ENCODE data around the gene DAD1. TPM values are rescaled to one million over a fixed set of nuclear protein-coding genes. Genes with fewer than 3 reads are reported as not detected.

DAD1 gene
- total and polyA plus RNA-seq, 2 experiments from 2014 or later, result 369 to 653 TPM

DNA sequence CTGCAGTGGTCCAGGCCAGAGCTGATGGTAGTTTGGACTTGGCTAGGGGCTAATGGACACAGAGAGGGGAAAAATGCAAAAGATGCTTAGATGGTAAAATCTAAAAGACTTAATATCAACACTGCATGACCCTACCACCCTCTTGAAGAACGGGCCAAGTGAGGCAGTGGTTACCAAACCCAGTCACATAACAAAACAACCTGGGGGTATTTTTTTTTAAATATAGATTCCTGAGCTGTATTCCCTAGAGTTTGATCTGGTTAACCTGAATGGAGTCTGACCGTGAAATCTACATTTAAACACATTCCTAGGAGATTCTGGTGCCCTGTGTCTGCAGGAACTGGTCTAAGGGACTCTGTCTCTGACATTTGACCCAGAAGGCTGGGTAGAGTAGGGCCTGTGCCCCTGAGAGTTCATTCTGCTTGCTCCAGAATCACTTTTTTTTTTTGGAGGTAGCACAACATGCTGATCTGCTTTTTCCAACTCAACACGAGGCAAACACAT, 24.8 kb upstream of the DAD1 start:
- no peaks in the 10 kb centered on the region for H3K79me2 ChIP-seq (ENCODE audit: insufficient read depth)
- no peaks in the 10 kb centered on the region for H3K9me3 ChIP-seq (ENCODE audit: low read depth)
- H3K9me2 ChIP-seq (ENCODE audit: insufficient read depth), result no peaks in the 10 kb centered on the region
- H3K27ac ChIP-seq, result peak overlapping the region; percentile 89
- peaks cover 10% of the 10 kb centered on the region; the same call in 1 of the 2 replicates for H3K36me3 ChIP-seq (ENCODE audit: low read depth)
- H3K9ac ChIP-seq, result peak overlapping the region; percentile 62
- in situ Hi-C loops (cut with MboI), result no loop called here
- H3F3A ChIP-seq (ENCODE audit: insufficient read depth), result peaks cover 28% of the 10 kb centered on the region
- no peaks in the 10 kb centered on the region for H4K20me1 ChIP-seq (ENCODE audit: insufficient read depth)
- H3K27me3 ChIP-seq (replicated peaks; ENCODE audit: insufficient read depth), result no peaks in the 10 kb centered on the region
- DNase-seq, result no peak
- 32 to 38% methylated on average over 3 of the region's 3 CpGs for WGBS, 2 experiments (ENCODE audit: low coverage in 1 of 2, low lambda C conversion rate in 2 of 2, missing lambda C conversion rate in 2 of 2)
- H3K4me1 ChIP-seq (ENCODE audit: insufficient read depth), result peaks cover 22% of the 10 kb centered on the region
- H2AFZ ChIP-seq, result no peak overlapping the region
- peak overlapping the region; percentile 46 for H3K4me2 ChIP-seq (ENCODE audit: unreplicated experiment)
- TF ChIP-seq EZH2 (IDR thresholded peaks at IDR 0.05; ENCODE audit: insufficient read depth, poor library complexity, severe bottlenecking) (no peak), EZH2phosphoT487 (IDR thresholded peaks at IDR 0.05; ENCODE audit: insufficient read depth, low read depth) (no peak)
- H3K4me3 ChIP-seq, result no peak overlapping the region

DNA sequence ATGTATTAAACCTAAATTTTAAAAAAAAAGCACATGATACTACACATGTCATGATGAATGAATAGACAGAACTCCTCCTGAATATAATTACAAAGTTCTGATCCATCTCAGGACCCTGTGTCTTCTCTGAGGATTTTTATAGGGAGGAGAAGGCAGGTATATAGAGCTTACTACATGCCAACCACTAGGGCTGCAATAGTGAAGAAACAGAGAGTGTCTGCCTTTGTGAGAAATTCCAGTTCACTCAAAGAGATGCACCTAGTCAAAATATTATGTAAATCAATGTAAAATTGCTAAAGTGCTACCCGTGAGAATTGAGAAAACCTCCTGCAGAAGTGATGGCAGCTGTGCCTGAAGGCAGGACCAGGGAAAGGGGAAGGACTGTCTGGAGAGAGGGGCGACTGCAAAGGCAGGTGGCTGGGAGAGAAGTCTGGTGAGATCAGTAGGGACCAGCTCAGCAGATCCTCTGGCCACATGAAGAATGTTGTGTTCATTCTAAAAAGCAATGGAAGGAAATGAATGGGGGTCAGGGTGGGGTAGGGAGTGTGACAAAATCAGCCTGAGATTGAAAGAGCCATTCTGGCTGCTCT, 24.2 kb upstream of the DAD1 start:
- H3K27me3 ChIP-seq (replicated peaks; ENCODE audit: insufficient read depth), result no peaks in the 10 kb centered on the region
- peaks cover 10% of the 10 kb centered on the region; the same call in 1 of the 2 replicates for H3K36me3 ChIP-seq (ENCODE audit: low read depth)
- no peaks in the 10 kb centered on the region for H3K79me2 ChIP-seq (ENCODE audit: insufficient read depth)
- peaks cover 28% of the 10 kb centered on the region for H3F3A ChIP-seq (ENCODE audit: insufficient read depth)
- H3K9me3 ChIP-seq (ENCODE audit: low read depth), result no peaks in the 10 kb centered on the region
- H3K27ac ChIP-seq, result peak overlapping the region; percentile 89
- DNase-seq, result peak; percentile 30
- H3K9ac ChIP-seq, result peak overlapping the region; percentile 62
- no peaks in the 10 kb centered on the region for H3K9me2 ChIP-seq (ENCODE audit: insufficient read depth)
- no peak overlapping the region for H3K4me3 ChIP-seq
- H4K20me1 ChIP-seq (ENCODE audit: insufficient read depth), result no peaks in the 10 kb centered on the region
- H3K4me2 ChIP-seq (ENCODE audit: unreplicated experiment), result peak overlapping the region; percentile 46
- WGBS, 2 experiments (ENCODE audit: low coverage in 1 of 2, low lambda C conversion rate in 2 of 2, missing lambda C conversion rate in 2 of 2), result 63 to 64% methylated on average over 2 of the region's 2 CpGs
- TF ChIP-seq EZH2phosphoT487 (IDR thresholded peaks at IDR 0.05; ENCODE audit: insufficient read depth, low read depth) (no peak), EZH2 (IDR thresholded peaks at IDR 0.05; ENCODE audit: insufficient read depth, poor library complexity, severe bottlenecking) (no peak)
- peaks cover 22% of the 10 kb centered on the region for H3K4me1 ChIP-seq (ENCODE audit: insufficient read depth)
- in situ Hi-C loops (cut with MboI), result no loop called here
- H2AFZ ChIP-seq, result no peak overlapping the region

DNA sequence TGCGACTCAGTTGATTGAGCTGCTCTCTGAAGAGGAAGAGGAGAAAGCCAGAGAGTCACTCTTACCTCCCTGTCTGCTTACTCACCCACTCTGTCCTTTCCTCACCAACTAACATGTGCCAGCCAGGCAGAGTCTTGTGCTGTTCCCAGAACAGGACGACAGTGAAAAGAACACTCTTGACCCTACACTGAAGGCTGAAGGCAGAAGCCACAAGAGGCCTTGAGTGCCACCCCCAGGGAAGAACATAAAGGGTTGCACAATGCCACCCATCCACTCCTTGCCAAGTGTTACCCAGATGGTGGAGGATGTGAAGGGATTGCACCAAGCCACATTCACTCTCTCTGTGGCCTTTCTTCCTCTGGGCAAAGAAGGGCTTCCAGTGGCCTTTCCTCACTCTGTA, 21.9 kb upstream of the DAD1 start:
- Histone ChIP-seq H3K79me2 (ENCODE audit: insufficient read depth) (no peaks in the 10 kb centered on the region), H3K27ac (no peak overlapping the region), H3K4me3 (no peak overlapping the region), H3F3A (ENCODE audit: insufficient read depth) (peaks cover 28% of the 10 kb centered on the region), H3K9me2 (ENCODE audit: insufficient read depth) (no peaks in the 10 kb centered on the region), H3K36me3 (ENCODE audit: low read depth) (peaks cover 17% of the 10 kb centered on the region), H3K9me3 (ENCODE audit: low read depth) (no peaks in the 10 kb centered on the region), H3K9ac (no peak overlapping the region), H3K27me3 (replicated peaks; ENCODE audit: insufficient read depth) (no peaks in the 10 kb centered on the region), H4K20me1 (ENCODE audit: insufficient read depth) (no peaks in the 10 kb centered on the region), H3K4me2 (ENCODE audit: unreplicated experiment) (no peak overlapping the region), H2AFZ (no peak overlapping the region), H3K4me1 (ENCODE audit: insufficient read depth) (peaks cover 22% of the 10 kb centered on the region)
- in situ Hi-C loops (cut with MboI), result no loop called here
- DNase-seq, result peak; percentile 12
- 88 to 98% methylated on average over 2 of the region's 2 CpGs for WGBS, 2 experiments (ENCODE audit: low coverage in 1 of 2, low lambda C conversion rate in 2 of 2, missing lambda C conversion rate in 2 of 2)
- TF ChIP-seq EZH2 (IDR thresholded peaks at IDR 0.05; ENCODE audit: insufficient read depth, poor library complexity, severe bottlenecking), result no peak
- TF ChIP-seq EZH2phosphoT487 (IDR thresholded peaks at IDR 0.05; ENCODE audit: insufficient read depth, low read depth), result no peak

DNA sequence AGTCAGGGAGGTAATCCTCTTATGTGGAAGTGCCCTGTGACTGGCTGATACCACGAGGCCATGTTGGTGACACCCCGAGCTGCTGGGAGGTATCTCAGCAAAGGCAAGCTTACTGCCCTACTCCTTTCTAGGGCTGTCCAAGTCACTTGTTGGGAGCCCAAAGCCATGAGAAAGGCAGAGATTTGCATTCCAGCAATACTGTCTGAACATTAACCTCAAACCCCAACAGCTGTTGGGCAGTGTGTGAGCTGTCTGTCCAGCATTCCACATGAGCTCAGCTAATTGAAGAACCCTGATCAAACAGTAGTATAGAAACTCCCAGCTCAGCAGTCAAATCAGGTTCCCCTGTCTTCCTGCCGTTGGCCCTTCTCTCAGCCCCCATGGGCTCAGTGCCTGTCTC, 18.3 kb upstream of the DAD1 start:
- Histone ChIP-seq H3K27ac (no peak overlapping the region), H3K4me2 (ENCODE audit: unreplicated experiment) (no peak overlapping the region), H3K9me3 (ENCODE audit: low read depth) (no peaks in the 10 kb centered on the region), H3K4me1 (ENCODE audit: insufficient read depth) (peaks cover 9% of the 10 kb centered on the region), H3K4me3 (no peak overlapping the region), H3K36me3 (ENCODE audit: low read depth) (peaks cover 45% of the 10 kb centered on the region), H3F3A (ENCODE audit: insufficient read depth) (peaks cover under 1% of the 10 kb centered on the region; the same call in 1 of the 2 replicates), H3K9ac (no peak overlapping the region), H3K79me2 (ENCODE audit: insufficient read depth) (no peaks in the 10 kb centered on the region), H3K9me2 (ENCODE audit: insufficient read depth) (no peaks in the 10 kb centered on the region), H3K27me3 (replicated peaks; ENCODE audit: insufficient read depth) (no peaks in the 10 kb centered on the region), H4K20me1 (ENCODE audit: insufficient read depth) (no peaks in the 10 kb centered on the region), H2AFZ (no peak overlapping the region)
- no peak for DNase-seq
- in situ Hi-C loops (cut with MboI), result no loop called here
- TF ChIP-seq EZH2phosphoT487 (IDR thresholded peaks at IDR 0.05; ENCODE audit: insufficient read depth, low read depth), result no peak
- no peak for TF ChIP-seq EZH2 (IDR thresholded peaks at IDR 0.05; ENCODE audit: insufficient read depth, poor library complexity, severe bottlenecking)
- WGBS, 2 experiments (ENCODE audit: low coverage in 1 of 2, low lambda C conversion rate in 2 of 2, missing lambda C conversion rate in 2 of 2), result 65 to 73% methylated on average over 3 of the region's 3 CpGs

Data from GM23248 (cell line).